ENCODE measurements around the gene RRAS2. TPM values are rescaled to one million over a fixed set of nuclear protein-coding genes. Genes with fewer than 3 reads are reported as not detected.

RRAS2 gene
- total RNA-seq, 1 donor from 2014 or later, result 36.0 TPM

DNA sequence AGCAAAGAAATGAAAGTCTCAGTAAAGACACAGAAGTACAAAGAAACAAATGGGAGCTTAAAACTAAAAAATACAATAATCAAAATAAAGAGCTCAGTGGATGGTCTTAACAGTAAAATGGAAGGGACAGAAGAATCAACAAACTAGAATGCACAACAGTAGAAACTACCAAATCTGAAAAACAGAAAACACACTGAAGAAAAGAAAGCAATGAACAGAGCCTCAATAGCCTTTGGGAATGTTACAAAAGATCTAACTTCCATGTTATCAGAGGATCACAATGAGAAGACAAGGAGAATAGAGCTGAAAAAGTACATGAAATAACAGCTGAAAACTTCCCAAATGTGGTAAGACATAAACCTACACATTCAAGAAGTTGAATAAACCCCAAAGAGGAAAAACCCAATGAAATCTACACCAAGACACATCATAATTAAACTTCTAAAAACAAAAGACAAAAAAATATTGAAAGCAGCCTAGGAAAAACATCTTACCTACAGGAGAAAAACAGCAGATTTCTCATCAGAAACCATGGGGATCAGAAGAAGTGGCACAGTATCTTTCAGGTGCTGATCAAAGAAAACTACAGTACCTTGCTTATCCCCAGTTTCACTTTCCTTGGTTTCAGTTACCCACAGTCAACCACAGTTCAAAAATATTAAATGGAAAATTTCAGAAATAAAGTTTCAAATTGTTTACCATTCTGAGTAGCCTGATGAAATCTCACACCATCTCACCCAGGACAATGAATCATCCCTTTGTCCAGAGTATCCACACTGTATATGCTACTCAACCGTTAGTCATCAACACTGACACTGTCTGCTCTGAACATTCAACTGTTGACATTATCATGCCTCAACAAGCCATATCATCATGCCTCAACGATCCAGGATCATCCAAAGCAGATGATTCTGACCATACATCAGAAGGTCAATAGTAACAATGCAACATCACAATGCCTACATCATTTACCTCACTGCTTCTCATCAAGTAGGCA lies 22.2 kb downstream of the RRAS2 start:
- H3K27ac Mint-ChIP-seq, result no peak overlapping the region
- peaks cover 17% of the 10 kb centered on the region for H3K36me3 Mint-ChIP-seq
- no peak for DNase-seq (ENCODE audit: extremely low spot score, unreplicated experiment)
- no peak overlapping the region for H3K4me3 Mint-ChIP-seq
- peaks cover 9% of the 10 kb centered on the region for H3K9me3 Mint-ChIP-seq
- no peaks in the 10 kb centered on the region for H3K27me3 Mint-ChIP-seq
- no peak for TF ChIP-seq CTCF (conservative IDR thresholded peaks at IDR 0.05)
- peaks cover 7% of the 10 kb centered on the region for H3K4me1 Mint-ChIP-seq (ENCODE audit: unreplicated experiment)

- H3K36me3 Mint-ChIP-seq, result peaks cover 12% of the 10 kb centered on the region
- no peak overlapping the region for H3K27ac Mint-ChIP-seq
- H3K4me3 Mint-ChIP-seq, result no peak overlapping the region
- H3K27me3 Mint-ChIP-seq, result no peaks in the 10 kb centered on the region
- peaks cover 7% of the 10 kb centered on the region for H3K4me1 Mint-ChIP-seq (ENCODE audit: unreplicated experiment)
- H3K9me3 Mint-ChIP-seq, result peaks cover 9% of the 10 kb centered on the region
- no peak for DNase-seq (ENCODE audit: extremely low spot score, unreplicated experiment)
- no peak for TF ChIP-seq CTCF (conservative IDR thresholded peaks at IDR 0.05)
These were observed 23.3 kb downstream of the RRAS2 start for GRCh38 chr11:14335712-14336111.

DNA sequence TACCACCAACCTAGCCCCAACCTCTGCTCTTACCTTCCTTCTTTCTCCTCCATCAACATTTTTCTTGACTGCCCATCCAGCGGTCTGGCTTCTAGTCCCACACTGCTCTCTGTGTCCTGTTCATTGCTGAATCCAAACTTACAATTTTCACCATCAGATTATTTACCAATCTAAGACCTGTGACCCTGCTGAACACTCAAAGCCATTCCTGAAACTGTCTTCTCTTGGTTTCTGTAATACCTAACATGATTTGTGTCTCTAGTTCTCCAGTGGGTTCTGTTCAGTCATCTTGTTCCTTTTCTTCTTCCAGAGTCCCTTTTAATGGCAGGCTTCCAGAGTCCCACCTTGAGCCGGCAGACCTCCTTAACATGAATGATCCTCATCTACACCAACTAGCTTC lies 24.1 kb downstream of the RRAS2 start:
- no peak for TF ChIP-seq CTCF (conservative IDR thresholded peaks at IDR 0.05)
- peaks cover 7% of the 10 kb centered on the region for H3K4me1 Mint-ChIP-seq (ENCODE audit: unreplicated experiment)
- H3K27ac Mint-ChIP-seq, result no peak overlapping the region
- no peak for DNase-seq (ENCODE audit: extremely low spot score, unreplicated experiment)
- no peaks in the 10 kb centered on the region for H3K27me3 Mint-ChIP-seq
- H3K4me3 Mint-ChIP-seq, result no peak overlapping the region
- H3K9me3 Mint-ChIP-seq, result peaks cover 9% of the 10 kb centered on the region
- H3K36me3 Mint-ChIP-seq, result peaks cover 11% of the 10 kb centered on the region

- Mint-ChIP-seq H3K4me1 (ENCODE audit: unreplicated experiment) (peaks cover 7% of the 10 kb centered on the region), H3K27ac (no peak overlapping the region), H3K9me3 (peaks cover 9% of the 10 kb centered on the region), H3K36me3 (peaks cover 11% of the 10 kb centered on the region), H3K27me3 (no peaks in the 10 kb centered on the region), H3K4me3 (no peak overlapping the region)
- DNase-seq (ENCODE audit: extremely low spot score, unreplicated experiment), result no peak
- no peak for TF ChIP-seq CTCF (conservative IDR thresholded peaks at IDR 0.05)
These were observed 24.8 kb downstream of the RRAS2 start for GRCh38 chr11:14334192-14334591.

DNA sequence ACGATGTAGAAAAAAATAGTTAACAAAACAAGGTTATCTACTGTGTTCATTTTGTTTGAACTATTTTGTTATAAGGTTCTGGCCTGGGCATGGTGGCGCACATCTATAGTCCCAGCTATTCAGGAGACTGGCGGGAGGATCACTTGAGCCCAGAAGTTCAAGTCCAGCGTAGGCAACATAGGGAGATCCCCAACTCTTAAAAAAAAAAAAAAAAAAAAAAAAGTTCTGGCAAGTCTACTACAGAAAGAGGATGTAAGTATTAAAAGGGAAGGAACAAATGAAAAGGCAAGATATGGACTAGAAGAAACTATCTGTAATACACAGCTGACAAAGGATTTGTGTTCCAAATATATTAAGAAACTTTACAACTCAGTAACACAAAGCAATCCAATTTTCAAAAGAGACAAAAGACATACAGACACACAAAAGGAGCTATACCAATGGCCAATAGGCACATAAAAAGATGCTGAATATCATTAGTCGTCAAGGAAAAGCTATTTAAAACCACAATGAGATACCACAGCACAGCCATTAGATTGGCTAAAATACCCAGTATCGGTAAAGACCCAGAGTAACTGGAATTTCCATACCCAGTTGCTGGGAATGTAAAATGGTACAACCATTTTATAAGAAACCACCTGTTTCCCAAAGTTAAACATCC lies 27.4 kb downstream of the RRAS2 start:
- H3K27me3 Mint-ChIP-seq, result no peaks in the 10 kb centered on the region
- H3K36me3 Mint-ChIP-seq, result peaks cover 5% of the 10 kb centered on the region
- H3K27ac Mint-ChIP-seq, result no peak overlapping the region
- no peak for DNase-seq (ENCODE audit: extremely low spot score, unreplicated experiment)
- H3K9me3 Mint-ChIP-seq, result peaks cover 7% of the 10 kb centered on the region
- TF ChIP-seq CTCF (conservative IDR thresholded peaks at IDR 0.05), result no peak
- no peak overlapping the region for H3K4me3 Mint-ChIP-seq
- peaks cover 12% of the 10 kb centered on the region for H3K4me1 Mint-ChIP-seq (ENCODE audit: unreplicated experiment)

Measured in type B pancreatic cell (in vitro differentiated cells).